Activated CD8-positive, alpha-beta memory T cell treated with anti-CD3 and anti-CD28 coated beads, Interleukin-2, amount 10 ng/mL, durations not matched to agents 7 days and 5 days (primary cell): ENCODE measurements around the gene SCFD1. TPM values are rescaled to one million over a fixed set of nuclear protein-coding genes. Genes with fewer than 3 reads are reported as not detected.

ENCODE experiments used
- ATAC-seq: fragments of 150-1000 bp; cut with Tn5 transposase; one replicate; pipeline ENCODE4 v1.10.0; 2021; ENCODE audit warnings: moderate library complexity
- CTCF ChIA-PET: fragments of 350-600 bp; sonication (Branson Sonifier 250); formaldehyde crosslinking; loops from one replicate; lab custom pipeline; 2021; ENCODE audit warnings: antibody characterized with exemption; lab: Charles Lee
- DNase-seq: peaks from one replicate; pipeline ENCODE4 v3.0.0-alpha.2; 2020
- H3K27ac Mint-ChIP-seq: one replicate; pipeline ENCODE4 v1.8.0; 2021; ENCODE audit warnings: mild to moderate bottlenecking, mixed read lengths
- H3K27me3 Mint-ChIP-seq: one replicate; pipeline ENCODE4 v1.8.0; 2021; ENCODE audit warnings: mixed read lengths
- H3K36me3 Mint-ChIP-seq: one replicate; pipeline ENCODE4 v1.8.0; 2021; ENCODE audit warnings: mild to moderate bottlenecking, mixed read lengths
- H3K4me1 Mint-ChIP-seq: one replicate; pipeline ENCODE4 v1.8.0; 2021; ENCODE audit warnings: mixed read lengths
- H3K4me3 Mint-ChIP-seq: one replicate; pipeline ENCODE4 v1.8.0; 2021; ENCODE audit warnings: mild to moderate bottlenecking, moderate library complexity, mixed read lengths
- H3K9me3 Mint-ChIP-seq: one replicate; pipeline ENCODE4 v1.8.0; 2022; ENCODE audit warnings: low read depth, mixed read lengths
- total RNA-seq, 2 experiments: library from RNA; stranded (reverse); gene quantifications; one replicate each; pipeline ENCODE4 v1.2.3, GENCODE V29; 2021

The SCFD1 gene
- total RNA-seq, 2 experiments from 2014 or later, result 61.9 to 64.5 TPM

GRCh38 chr14:30698463-30698862 is 76.3 kb downstream of the SCFD1 start:
- no peak overlapping the region for H3K4me3 Mint-ChIP-seq
- no peaks in the 10 kb centered on the region for H3K27me3 Mint-ChIP-seq
- no peak for DNase-seq
- no peaks in the 10 kb centered on the region for H3K9me3 Mint-ChIP-seq
- H3K4me1 Mint-ChIP-seq, result no peaks in the 10 kb centered on the region
- no peak overlapping the region for H3K27ac Mint-ChIP-seq
- CTCF ChIA-PET, result no interaction called here
- ATAC-seq, result no peak
- peaks cover 12% of the 10 kb centered on the region for H3K36me3 Mint-ChIP-seq

- CTCF ChIA-PET, result interaction anchor here (1.5 kb wide), 1 partner anchor 19 kb away, joined by 3 read pairs; no protein-coding TSS in a partner anchor
- no peak for ATAC-seq
- H3K4me3 Mint-ChIP-seq, result no peak overlapping the region
- H3K36me3 Mint-ChIP-seq, result peaks cover 10% of the 10 kb centered on the region
- DNase-seq, result no peak
- no peaks in the 10 kb centered on the region for H3K9me3 Mint-ChIP-seq
- H3K27ac Mint-ChIP-seq, result no peak overlapping the region
- H3K27me3 Mint-ChIP-seq, result no peaks in the 10 kb centered on the region
- no peaks in the 10 kb centered on the region for H3K4me1 Mint-ChIP-seq
Observed at GRCh38 chr14:30706704-30707103, 84.6 kb downstream of the SCFD1 start.

- H3K9me3 Mint-ChIP-seq, result no peaks in the 10 kb centered on the region
- H3K4me1 Mint-ChIP-seq, result no peaks in the 10 kb centered on the region
- CTCF ChIA-PET, result no interaction called here
- no peak overlapping the region for H3K4me3 Mint-ChIP-seq
- no peak for DNase-seq
- ATAC-seq, result no peak
- no peak overlapping the region for H3K27ac Mint-ChIP-seq
- H3K36me3 Mint-ChIP-seq, result peaks cover 9% of the 10 kb centered on the region
- no peaks in the 10 kb centered on the region for H3K27me3 Mint-ChIP-seq
Observed at GRCh38 chr14:30708157-30708556, 86.0 kb downstream of the SCFD1 start.

GRCh38 chr14:30709201-30709600 is 87.1 kb downstream of the SCFD1 start:
- CTCF ChIA-PET, result no interaction called here
- Mint-ChIP-seq H3K4me1 (no peaks in the 10 kb centered on the region), H3K36me3 (peaks cover 9% of the 10 kb centered on the region), H3K9me3 (no peaks in the 10 kb centered on the region), H3K27ac (no peak overlapping the region), H3K27me3 (no peaks in the 10 kb centered on the region), H3K4me3 (no peak overlapping the region)
- DNase-seq (no peak), ATAC-seq (no peak)

GRCh38 chr14:30710876-30711275 is 88.8 kb downstream of the SCFD1 start:
- H3K9me3 Mint-ChIP-seq, result no peaks in the 10 kb centered on the region
- no peak for DNase-seq

GRCh38 chr14:30719137-30719536 is 97.0 kb downstream of the SCFD1 start:
- no peak overlapping the region for H3K27ac Mint-ChIP-seq
- no peak for DNase-seq
- no peak overlapping the region for H3K4me3 Mint-ChIP-seq
- H3K36me3 Mint-ChIP-seq, result peaks cover 17% of the 10 kb centered on the region
- ATAC-seq, result no peak
- no peaks in the 10 kb centered on the region for H3K9me3 Mint-ChIP-seq
- CTCF ChIA-PET, result no interaction called here
- H3K4me1 Mint-ChIP-seq, result no peaks in the 10 kb centered on the region
- H3K27me3 Mint-ChIP-seq, result no peaks in the 10 kb centered on the region

More at GRCh38 chr14:30710876-30711275, 88.8 kb downstream of the SCFD1 start:
- Mint-ChIP-seq H3K27me3 (no peaks in the 10 kb centered on the region), H3K36me3 (peaks cover 4% of the 10 kb centered on the region), H3K27ac (no peak overlapping the region), H3K4me1 (no peaks in the 10 kb centered on the region), H3K4me3 (no peak overlapping the region)
- ATAC-seq, result no peak
- CTCF ChIA-PET, result no interaction called here

GRCh38 chr14:30725763-30726162 is 103.6 kb downstream of the SCFD1 start:
- DNase-seq, result no peak
- Mint-ChIP-seq H3K27ac (no peak overlapping the region), H3K4me3 (no peak overlapping the region), H3K4me1 (peaks cover 5% of the 10 kb centered on the region), H3K36me3 (peaks cover 65% of the 10 kb centered on the region), H3K9me3 (peaks cover 3% of the 10 kb centered on the region), H3K27me3 (no peaks in the 10 kb centered on the region)
- ATAC-seq, result no peak
- CTCF ChIA-PET, result interaction anchor here (0.8 kb wide), 1 partner anchor 19 kb away, joined by 3 read pairs; no protein-coding TSS in a partner anchor

- H3K4me3 Mint-ChIP-seq, result no peak overlapping the region
- H3K27me3 Mint-ChIP-seq, result no peaks in the 10 kb centered on the region
- H3K4me1 Mint-ChIP-seq, result peaks cover 5% of the 10 kb centered on the region
- ATAC-seq (no peak), DNase-seq (no peak)
- H3K36me3 Mint-ChIP-seq, result peaks cover 62% of the 10 kb centered on the region
- CTCF ChIA-PET, result no interaction called here
- peaks cover 5% of the 10 kb centered on the region for H3K9me3 Mint-ChIP-seq
- H3K27ac Mint-ChIP-seq, result no peak overlapping the region
Observed at GRCh38 chr14:30728471-30728870, 106.4 kb downstream of the SCFD1 start.

- Mint-ChIP-seq H3K4me3 (no peak overlapping the region), H3K4me1 (no peaks in the 10 kb centered on the region), H3K27ac (no peak overlapping the region), H3K27me3 (no peaks in the 10 kb centered on the region), H3K36me3 (peaks cover 9% of the 10 kb centered on the region), H3K9me3 (no peaks in the 10 kb centered on the region)
- no peak for DNase-seq
- CTCF ChIA-PET, result no interaction called here
- no peak for ATAC-seq
Observed at GRCh38 chr14:30737916-30738315, 115.8 kb downstream of the SCFD1 start.

GRCh38 chr14:30738978-30739377 is 116.9 kb downstream of the SCFD1 start:
- Mint-ChIP-seq H3K27me3 (no peaks in the 10 kb centered on the region), H3K4me1 (no peaks in the 10 kb centered on the region), H3K27ac (no peak overlapping the region), H3K36me3 (peaks cover 9% of the 10 kb centered on the region), H3K9me3 (no peaks in the 10 kb centered on the region), H3K4me3 (no peak overlapping the region)
- CTCF ChIA-PET, result no interaction called here
- no peak for ATAC-seq
- no peak for DNase-seq

GRCh38 chr14:30748343-30748742 is 126.2 kb downstream of the SCFD1 start:
- no peak for ATAC-seq

GRCh38 chr14:30751646-30752416 is 129.7 kb downstream of the SCFD1 start:
- peaks cover 11% of the 10 kb centered on the region for H3K27me3 Mint-ChIP-seq
- no peak overlapping the region for H3K4me3 Mint-ChIP-seq
- DNase-seq (no peak), ATAC-seq (no peak)
- no peaks in the 10 kb centered on the region for H3K9me3 Mint-ChIP-seq
- H3K27ac Mint-ChIP-seq, result no peak overlapping the region
- peaks cover 2% of the 10 kb centered on the region for H3K4me1 Mint-ChIP-seq
- CTCF ChIA-PET, result no interaction called here
- H3K36me3 Mint-ChIP-seq, result no peaks in the 10 kb centered on the region

More at GRCh38 chr14:30748343-30748742, 126.2 kb downstream of the SCFD1 start:
- H3K36me3 Mint-ChIP-seq, result no peaks in the 10 kb centered on the region
- no peak for DNase-seq
- H3K4me3 Mint-ChIP-seq, result no peak overlapping the region
- CTCF ChIA-PET, result no interaction called here
- H3K27ac Mint-ChIP-seq, result no peak overlapping the region
- H3K27me3 Mint-ChIP-seq, result peaks cover 9% of the 10 kb centered on the region
- H3K9me3 Mint-ChIP-seq, result no peaks in the 10 kb centered on the region
- peaks cover 2% of the 10 kb centered on the region for H3K4me1 Mint-ChIP-seq

GRCh38 chr14:30753452-30753851 is 131.3 kb downstream of the SCFD1 start:
- no peaks in the 10 kb centered on the region for H3K36me3 Mint-ChIP-seq
- no peak overlapping the region for H3K4me3 Mint-ChIP-seq
- H3K27me3 Mint-ChIP-seq, result peaks cover 5% of the 10 kb centered on the region
- H3K4me1 Mint-ChIP-seq, result no peaks in the 10 kb centered on the region
- no peaks in the 10 kb centered on the region for H3K9me3 Mint-ChIP-seq
- DNase-seq, result no peak
- no peak overlapping the region for H3K27ac Mint-ChIP-seq
- CTCF ChIA-PET, result no interaction called here
- ATAC-seq, result no peak

GRCh38 chr14:30754778-30755177 is 132.7 kb downstream of the SCFD1 start:
- ATAC-seq (no peak), DNase-seq (no peak)
- CTCF ChIA-PET, result no interaction called here
- Mint-ChIP-seq H3K4me3 (no peak overlapping the region), H3K4me1 (no peaks in the 10 kb centered on the region), H3K27ac (no peak overlapping the region), H3K27me3 (peaks cover 5% of the 10 kb centered on the region), H3K36me3 (no peaks in the 10 kb centered on the region), H3K9me3 (no peaks in the 10 kb centered on the region)
